DND-41 (cell line): ENCODE data around the gene FAM50B.

Experiments used
- CTCF ChIP-seq: IDR thresholded peaks from 2 replicates; pipeline ENCODE4 v1.5.1; 2012; ENCODE audit warnings: borderline replicate concordance, low read length, moderate library complexity, mild to moderate bottlenecking; ENCODE audit not compliant: poor library complexity, severe bottlenecking; ENCODE audit errors: extremely low read depth
- EZH2 ChIP-seq: IDR thresholded peaks from 3 replicates; pipeline ENCODE4 v1.6.1; 2012; ENCODE audit warnings: borderline replicate concordance, low read depth, mild to moderate bottlenecking, moderate library complexity, low read length, inconsistent platforms; ENCODE audit not compliant: severe bottlenecking

- TF ChIP-seq CTCF = no peak
- TF ChIP-seq EZH2 = no peak
Observed at GRCh38 chr6:3809515-3809891, 39.7 kb upstream of the FAM50B start.
